Caki2 (cell line): Measurements from ENCODE around the gene STRADB. TPM values are rescaled to one million over a fixed set of nuclear protein-coding genes. Genes with fewer than 3 reads are reported as not detected.

ENCODE experiments used
- DNase-seq: peaks from one replicate; pipeline ENCODE4 v3.0.0-alpha.2; 2015; ENCODE audit warnings: low read depth
- in situ Hi-C: cut with HindIII; loops from 2 replicates; pipeline ENCODE4 v1.10.0; 2016; ENCODE audit warnings: low sequenced_read_pairs, low pct_unique_long_range_greater_than_20kb, mixed read lengths
- total RNA-seq: library from RNA; depleted of rRNA; stranded (reverse); fragments of >200 nt; shearing (Covaris generic); gene quantifications from 2 replicates; pipeline ENCODE4 v1.2.3, GENCODE V29; 2014; ENCODE audit warnings: low replicate concordance; rRNA removed

STRADB gene
- total RNA-seq, 1 experiment from 2014 or later: 69.4 TPM

- DNase-seq: no peak
- in situ Hi-C loops: no loop called here
Observed at GRCh38 chr2:201513271-201513670, 61.7 kb downstream of the STRADB start.

GRCh38 chr2:201515573-201516246, 64.2 kb downstream of the STRADB start:
- no peak for DNase-seq
- in situ Hi-C loops: no loop called here

- DNase-seq: no peak
- in situ Hi-C loops: no loop called here
Observed at GRCh38 chr2:201517094-201517493, 65.6 kb downstream of the STRADB start.

DNA sequence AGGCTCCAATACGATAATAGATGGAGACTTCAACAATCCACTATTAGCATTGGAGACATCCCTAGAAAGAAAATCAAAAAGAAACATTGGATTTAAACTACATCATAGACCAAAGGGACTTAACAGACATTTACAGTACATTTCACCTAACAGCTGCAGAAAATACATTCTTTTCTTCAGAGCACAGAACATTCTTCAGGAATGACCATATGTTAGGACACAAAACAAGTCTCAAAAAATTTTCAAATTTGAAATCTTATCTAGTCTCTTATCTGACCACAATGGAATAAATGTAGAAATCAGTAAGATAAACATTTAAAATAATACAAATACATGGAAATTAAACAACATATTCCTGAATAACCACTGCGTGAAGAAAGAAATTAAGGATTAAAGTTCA, 68.7 kb downstream of the STRADB start:
- DNase-seq: no peak
- in situ Hi-C loops: no loop called here

GRCh38 chr2:201522965-201523364, 71.4 kb downstream of the STRADB start:
- in situ Hi-C loops: no loop called here
- DNase-seq: no peak

DNA sequence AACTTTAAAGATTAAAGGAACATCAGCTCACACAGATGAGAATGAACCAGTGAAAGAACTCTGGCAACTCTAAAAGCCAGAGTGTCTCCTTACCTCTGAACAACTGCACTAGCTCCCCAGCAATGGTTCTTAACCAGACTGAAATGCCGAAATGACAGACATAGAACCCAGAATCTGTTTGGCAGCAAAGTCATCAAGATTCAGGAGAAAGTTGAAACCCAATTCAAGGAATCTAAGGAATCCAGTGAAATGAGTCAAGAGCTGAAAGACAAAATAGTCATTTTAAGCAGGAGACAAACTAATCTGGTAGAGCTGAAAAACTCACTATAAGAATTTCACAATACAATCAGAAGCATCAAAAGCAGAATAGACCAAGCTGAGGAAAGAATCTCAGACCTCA, 72.0 kb downstream of the STRADB start:
- in situ Hi-C loops: no loop called here
- no peak for DNase-seq

Other genes starting within 250 kb of the STRADB start
- gene CASP8, start 191.2 kb upstream of the STRADB start, total RNA-seq: 52.0 and 58.7 TPM in 2 replicates
- gene FLACC1, start 94.4 kb upstream of the STRADB start, total RNA-seq: 1.2 TPM in 1 of 2 replicates, not detected in the other
- gene TRAK2, start 282 bp upstream of the STRADB start, total RNA-seq: 5.9 and 17.8 TPM in 2 replicates
- 37.5 and 60.1 TPM in 2 replicates for gene TMEM237, start 191.8 kb downstream of the STRADB start, total RNA-seq
- gene MPP4, start 246.9 kb downstream of the STRADB start, total RNA-seq: not detected in 2 replicates